Activated CD8-positive, alpha-beta T cell treated with anti-CD3 and anti-CD28 coated beads, Interleukin-2, amount 10 ng/mL, durations not matched to agents 7 days and 5 days (primary cell): ENCODE results near the gene STARD5. TPM values are rescaled to one million over a fixed set of nuclear protein-coding genes. Genes with fewer than 3 reads are reported as not detected.

Experiments used
- ATAC-seq: fragments of 150-1000 bp; cut with Tn5 transposase; one replicate; pipeline ENCODE4 v1.10.0; 2021; ENCODE audit warnings: moderate library complexity
- CTCF ChIA-PET: fragments of 350-600 bp; sonication (Branson Sonifier 250); formaldehyde crosslinking; loops from one replicate; lab custom pipeline; 2021; ENCODE audit warnings: antibody characterized with exemption; lab: Charles Lee
- POLR2A ChIA-PET: fragments of 350-600 bp; sonication (Branson Sonifier 250); formaldehyde crosslinking; loops from one replicate; lab custom pipeline; 2021; ENCODE audit warnings: antibody characterized with exemption; lab: Charles Lee
- DNase-seq: peaks from one replicate; pipeline ENCODE4 v3.0.0-alpha.2; 2020
- H3K27ac Mint-ChIP-seq: one replicate; pipeline ENCODE4 v1.8.0; 2021; ENCODE audit warnings: mild to moderate bottlenecking, mixed read lengths
- H3K27me3 Mint-ChIP-seq: one replicate; pipeline ENCODE4 v1.8.0; 2021; ENCODE audit warnings: low read depth, mixed read lengths
- H3K36me3 Mint-ChIP-seq: one replicate; pipeline ENCODE4 v1.8.0; 2021; ENCODE audit warnings: low read depth, mixed read lengths
- H3K4me1 Mint-ChIP-seq: one replicate; pipeline ENCODE4 v1.8.0; 2021; ENCODE audit warnings: low read depth, mixed read lengths
- H3K4me3 Mint-ChIP-seq: one replicate; pipeline ENCODE4 v1.8.0; 2021; ENCODE audit warnings: mild to moderate bottlenecking, mixed read lengths
- H3K9me3 Mint-ChIP-seq: one replicate; pipeline ENCODE4 v1.8.0; 2022; ENCODE audit warnings: mixed read lengths; ENCODE audit not compliant: insufficient read depth
- total RNA-seq, 2 experiments: library from RNA; stranded (reverse); gene quantifications; one replicate each; pipeline ENCODE4 v1.2.3, GENCODE V29; 2021

STARD5 gene
- total RNA-seq, 2 experiments from 2014 or later = 4.9 to 5.3 TPM

GRCh38 chr15:81310480-81310879 lies 13.5 kb downstream of the STARD5 start:
- peak overlapping the region; percentile 54 for H3K27ac Mint-ChIP-seq
- no peaks in the 10 kb centered on the region for H3K9me3 Mint-ChIP-seq
- DNase-seq = no peak
- no peak overlapping the region for H3K4me3 Mint-ChIP-seq
- no peak for ATAC-seq
- CTCF ChIA-PET = interaction anchor here (1.0 to 3.9 kb wide), 6 partner anchors 9 to 45 kb away, joined by 3 to 29 read pairs (median 6); partner anchors contain the start of gene STARD5
- peaks cover 71% of the 10 kb centered on the region for H3K4me1 Mint-ChIP-seq
- H3K27me3 Mint-ChIP-seq = no peaks in the 10 kb centered on the region
- H3K36me3 Mint-ChIP-seq = peaks cover 88% of the 10 kb centered on the region
- POLR2A ChIA-PET = interaction anchor here (1.3 to 8.6 kb wide), 5 partner anchors 9 to 30 kb away, joined by 5 to 117 read pairs (median 36); partner anchors contain the start of gene STARD5

GRCh38 chr15:81309647-81310450 lies 14.1 kb downstream of the STARD5 start:
- no peak overlapping the region for H3K4me3 Mint-ChIP-seq
- CTCF ChIA-PET = interaction anchor here (1.2 to 3.9 kb wide), 4 partner anchors 10 to 44 kb away, joined by 5 to 29 read pairs (median 6); no protein-coding TSS in a partner anchor
- peak overlapping the region; percentile 54 for H3K27ac Mint-ChIP-seq
- ATAC-seq (no peak), DNase-seq (no peak)
- no peaks in the 10 kb centered on the region for H3K27me3 Mint-ChIP-seq
- peaks cover 88% of the 10 kb centered on the region for H3K36me3 Mint-ChIP-seq
- H3K4me1 Mint-ChIP-seq = peaks cover 70% of the 10 kb centered on the region
- H3K9me3 Mint-ChIP-seq = no peaks in the 10 kb centered on the region
- POLR2A ChIA-PET = interaction anchor here (0.8 to 8.6 kb wide), 6 partner anchors 9 to 35 kb away, joined by 4 to 117 read pairs (median 24); partner anchors contain the start of gene STARD5

- no peak for DNase-seq
- ChIA-PET POLR2A (interaction anchor here (0.6 to 8.6 kb wide), 13 partner anchors 7 to 200 kb away, joined by 3 to 117 read pairs (median 7); partner anchors contain the start of gene STARD5), CTCF (interaction anchor here (1.0 to 3.9 kb wide), 9 partner anchors 9 to 93 kb away, joined by 3 to 29 read pairs (median 5); no protein-coding TSS in a partner anchor)
- Mint-ChIP-seq H3K27ac (no peak overlapping the region), H3K27me3 (no peaks in the 10 kb centered on the region), H3K36me3 (peaks cover 98% of the 10 kb centered on the region), H3K4me3 (no peak overlapping the region), H3K9me3 (no peaks in the 10 kb centered on the region), H3K4me1 (peaks cover 81% of the 10 kb centered on the region)
- ATAC-seq = no peak
Measured at GRCh38 chr15:81308260-81308659, 15.7 kb downstream of the STARD5 start.

DNA sequence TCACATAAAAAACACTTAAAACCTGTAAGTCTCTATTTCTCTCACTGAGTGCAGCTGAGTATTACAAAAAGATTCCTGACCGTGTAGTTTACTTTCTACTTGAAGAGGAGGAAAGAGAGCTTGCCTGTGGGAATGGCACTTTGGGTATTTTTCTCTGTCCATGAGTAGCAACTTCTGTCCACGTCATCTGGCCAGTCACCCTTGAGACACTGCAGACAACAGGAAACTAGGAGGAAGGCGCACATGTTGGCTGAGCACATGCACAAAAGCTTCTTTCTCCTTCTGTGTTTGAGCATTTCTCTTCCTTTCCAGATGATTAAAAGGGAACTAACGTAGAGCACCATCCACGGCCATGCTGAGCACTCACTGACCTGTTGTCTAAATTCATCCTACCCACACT lies 19.7 kb downstream of the STARD5 start:
- DNase-seq (no peak), ATAC-seq (no peak)
- peaks cover 70% of the 10 kb centered on the region for H3K4me1 Mint-ChIP-seq
- H3K36me3 Mint-ChIP-seq = peaks cover 98% of the 10 kb centered on the region
- H3K4me3 Mint-ChIP-seq = peak overlapping the region; percentile 99
- peak overlapping the region; percentile 93 for H3K27ac Mint-ChIP-seq
- ChIA-PET CTCF (interaction anchor here (0.8 to 16.6 kb wide), 7 partner anchors 9 to 38 kb away, joined by 3 to 243 read pairs (median 6); no protein-coding TSS in a partner anchor), POLR2A (interaction anchor here (0.7 to 8.6 kb wide), 5 partner anchors 10 to 29 kb away, joined by 3 to 117 read pairs (median 3); partner anchors contain the start of gene STARD5)
- no peaks in the 10 kb centered on the region for H3K9me3 Mint-ChIP-seq
- no peaks in the 10 kb centered on the region for H3K27me3 Mint-ChIP-seq

DNA sequence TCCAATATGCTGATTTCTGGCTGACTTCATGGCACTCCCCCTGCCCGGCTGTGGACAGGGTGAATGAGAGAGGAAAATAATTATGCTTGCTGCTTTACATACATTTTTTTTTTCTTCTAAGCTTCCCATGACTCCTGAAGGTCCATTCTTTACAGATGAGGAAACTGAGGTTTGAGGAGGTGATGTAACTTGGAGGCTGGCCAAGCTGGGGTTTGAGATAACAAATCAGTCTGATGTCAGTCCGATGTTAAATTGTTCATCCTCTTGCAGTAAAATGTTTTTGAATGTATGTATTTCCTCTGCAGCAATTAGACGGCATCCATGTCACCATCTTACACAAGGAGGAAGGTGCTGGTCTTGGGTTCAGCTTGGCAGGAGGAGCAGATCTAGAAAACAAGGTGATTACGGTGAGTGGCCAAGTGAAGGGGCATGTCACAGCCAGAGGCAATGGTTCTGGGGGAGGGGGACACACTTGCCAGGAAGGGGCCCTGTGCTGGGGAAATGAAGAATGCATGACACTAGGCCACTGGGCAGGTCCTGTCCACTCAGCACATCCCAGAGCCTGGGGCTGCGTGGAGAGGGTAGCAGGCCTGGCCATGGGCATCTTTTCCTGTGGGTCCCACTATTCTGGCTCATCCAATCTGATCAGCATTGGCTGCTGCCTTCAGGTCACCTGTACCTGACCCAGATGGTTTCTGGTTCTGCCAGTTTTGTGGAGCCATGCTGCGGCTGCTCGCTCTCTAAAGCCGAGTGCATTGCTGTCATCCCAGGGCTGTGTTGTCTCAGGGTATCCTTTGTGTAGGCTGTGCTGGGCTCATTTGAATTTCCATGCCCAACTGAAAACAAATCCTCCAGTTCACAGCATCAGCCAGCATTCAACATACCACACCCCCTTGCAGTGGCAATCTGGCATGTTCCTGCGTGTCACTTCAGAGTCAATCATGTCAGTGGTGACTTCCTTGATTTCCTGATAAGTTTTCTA lies 20.4 kb downstream of the STARD5 start:
- ChIA-PET POLR2A (interaction anchor here (0.7 to 8.6 kb wide), 6 partner anchors 6 to 29 kb away, joined by 3 to 117 read pairs (median 42); no protein-coding TSS in a partner anchor), CTCF (interaction anchor here (1.1 to 16.6 kb wide), 10 partner anchors 10 to 148 kb away, joined by 3 to 243 read pairs (median 10); partner anchors contain the start of gene STARD5)
- H3K27ac Mint-ChIP-seq = peak overlapping the region; percentile 93
- DNase-seq (no peak), ATAC-seq (peak; percentile 14)
- peaks cover 66% of the 10 kb centered on the region for H3K4me1 Mint-ChIP-seq
- H3K9me3 Mint-ChIP-seq = no peaks in the 10 kb centered on the region
- peaks cover 98% of the 10 kb centered on the region for H3K36me3 Mint-ChIP-seq
- H3K27me3 Mint-ChIP-seq = no peaks in the 10 kb centered on the region
- peak overlapping the region; percentile 99 for H3K4me3 Mint-ChIP-seq

DNA sequence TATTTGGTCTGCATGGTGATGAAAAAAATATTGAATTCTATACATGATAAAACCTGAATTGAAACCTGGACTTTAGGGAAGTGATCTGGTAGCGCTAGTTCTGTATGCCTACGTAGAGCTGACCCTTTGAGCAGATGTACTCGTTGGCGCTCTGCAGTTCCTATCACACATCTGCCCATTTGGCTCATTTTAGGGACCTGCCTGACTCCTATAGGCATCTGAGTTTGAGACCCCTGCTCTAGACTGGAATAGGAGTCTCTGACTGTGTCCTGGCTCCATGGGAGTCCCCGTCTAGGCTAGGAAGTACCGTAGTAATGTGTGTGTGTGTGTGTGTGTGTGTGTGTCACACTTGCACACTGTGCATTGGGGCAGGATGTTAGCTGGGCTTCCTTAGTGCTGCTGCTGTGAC lies 21.2 kb downstream of the STARD5 start:
- Mint-ChIP-seq H3K4me3 (peak overlapping the region; percentile 99), H3K27me3 (no peaks in the 10 kb centered on the region)

GRCh38 chr15:81301815-81302399 lies 22.0 kb downstream of the STARD5 start:
- POLR2A ChIA-PET = interaction anchor here (0.7 to 5.2 kb wide), 7 partner anchors 7 to 98 kb away, joined by 3 to 72 read pairs (median 11); partner anchors contain the start of gene STARD5
- Mint-ChIP-seq H3K4me1 (peaks cover 51% of the 10 kb centered on the region), H3K4me3 (peak overlapping the region; percentile 99), H3K27ac (peak overlapping the region; percentile 93), H3K36me3 (peaks cover 98% of the 10 kb centered on the region), H3K27me3 (no peaks in the 10 kb centered on the region), H3K9me3 (no peaks in the 10 kb centered on the region)
- DNase-seq (peak; percentile 66), ATAC-seq (peak; percentile 42)
- CTCF ChIA-PET = interaction anchor here (0.8 to 16.6 kb wide), 11 partner anchors 9 to 146 kb away, joined by 3 to 243 read pairs (median 4); partner anchors contain the start of gene STARD5

More for the DNA sequence above, 21.2 kb downstream of the STARD5 start:
- H3K9me3 Mint-ChIP-seq = no peaks in the 10 kb centered on the region
- peak overlapping the region; percentile 93 for H3K27ac Mint-ChIP-seq
- CTCF ChIA-PET = interaction anchor here (1.1 to 16.6 kb wide), 8 partner anchors 12 to 147 kb away, joined by 3 to 243 read pairs (median 16); partner anchors contain the start of gene STARD5
- ATAC-seq (peak; percentile 21), DNase-seq (no peak)
- H3K36me3 Mint-ChIP-seq = peaks cover 98% of the 10 kb centered on the region
- H3K4me1 Mint-ChIP-seq = peaks cover 59% of the 10 kb centered on the region
- POLR2A ChIA-PET = interaction anchor here (0.7 to 5.2 kb wide), 6 partner anchors 7 to 97 kb away, joined by 3 to 72 read pairs (median 16); no protein-coding TSS in a partner anchor

DNA sequence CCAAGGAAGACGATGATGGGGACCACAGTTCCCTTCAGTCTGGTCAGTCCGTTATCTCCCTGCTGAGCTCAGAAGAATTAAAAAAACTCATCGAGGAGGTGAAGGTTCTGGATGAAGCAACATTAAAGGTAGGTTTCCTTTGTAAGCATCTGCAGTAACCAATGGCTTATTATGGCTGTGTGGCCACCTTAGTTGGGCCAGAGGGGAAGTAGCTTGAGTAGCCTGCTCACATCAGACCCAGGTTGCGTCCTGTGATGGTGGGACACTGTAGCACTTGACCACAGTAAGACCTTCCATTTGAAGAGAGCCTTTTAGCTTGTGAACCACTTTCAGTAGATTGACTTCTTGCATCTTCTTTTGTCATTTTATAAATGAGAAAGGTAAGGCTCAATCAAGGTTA lies 22.6 kb downstream of the STARD5 start:
- no peak for DNase-seq
- Mint-ChIP-seq H3K9me3 (no peaks in the 10 kb centered on the region), H3K4me1 (peaks cover 51% of the 10 kb centered on the region), H3K4me3 (peak overlapping the region; percentile 99), H3K27ac (peak overlapping the region; percentile 93), H3K27me3 (no peaks in the 10 kb centered on the region), H3K36me3 (peaks cover 96% of the 10 kb centered on the region)
- ChIA-PET POLR2A (interaction anchor here (0.7 to 5.2 kb wide), 7 partner anchors 8 to 34 kb away, joined by 3 to 72 read pairs (median 11); partner anchors contain the start of gene STARD5), CTCF (interaction anchor here (0.9 to 16.6 kb wide), 9 partner anchors 10 to 111 kb away, joined by 3 to 243 read pairs (median 14); partner anchors contain the start of gene STARD5)
- ATAC-seq = no peak

DNA sequence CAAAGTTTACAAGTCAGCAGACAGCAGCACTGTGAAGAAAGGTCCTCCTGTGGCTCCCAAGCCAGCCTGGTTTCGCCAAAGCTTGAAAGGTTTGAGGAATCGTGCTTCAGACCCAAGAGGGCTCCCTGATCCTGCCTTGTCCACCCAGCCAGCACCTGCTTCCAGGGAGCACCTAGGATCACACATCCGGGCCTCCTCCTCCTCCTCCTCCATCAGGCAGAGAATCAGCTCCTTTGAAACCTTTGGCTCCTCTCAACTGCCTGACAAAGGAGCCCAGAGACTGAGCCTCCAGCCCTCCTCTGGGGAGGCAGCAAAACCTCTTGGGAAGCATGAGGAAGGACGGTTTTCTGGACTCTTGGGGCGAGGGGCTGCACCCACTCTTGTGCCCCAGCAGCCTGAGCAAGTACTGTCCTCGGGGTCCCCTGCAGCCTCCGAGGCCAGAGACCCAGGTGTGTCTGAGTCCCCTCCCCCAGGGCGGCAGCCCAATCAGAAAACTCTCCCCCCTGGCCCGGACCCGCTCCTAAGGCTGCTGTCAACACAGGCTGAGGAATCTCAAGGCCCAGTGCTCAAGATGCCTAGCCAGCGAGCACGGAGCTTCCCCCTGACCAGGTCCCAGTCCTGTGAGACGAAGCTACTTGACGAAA lies 24.2 kb downstream of the STARD5 start:
- ATAC-seq = no peak
- no peak for DNase-seq
- peaks cover 53% of the 10 kb centered on the region for H3K4me1 Mint-ChIP-seq
- ChIA-PET CTCF (interaction anchor here (1.2 to 16.6 kb wide), 7 partner anchors 9 to 34 kb away, joined by 3 to 243 read pairs (median 6); partner anchors contain the start of gene STARD5), POLR2A (interaction anchor here (0.6 to 5.2 kb wide), 8 partner anchors 8 to 300 kb away, joined by 3 to 72 read pairs (median 7); no protein-coding TSS in a partner anchor)
- H3K27me3 Mint-ChIP-seq = no peaks in the 10 kb centered on the region
- H3K36me3 Mint-ChIP-seq = peaks cover 88% of the 10 kb centered on the region
- H3K4me3 Mint-ChIP-seq = peak overlapping the region; percentile 99
- peak overlapping the region; percentile 93 for H3K27ac Mint-ChIP-seq
- H3K9me3 Mint-ChIP-seq = no peaks in the 10 kb centered on the region
